Measurements from ENCODE around the gene IGFL1. TPM values are rescaled to one million over a fixed set of nuclear protein-coding genes. Genes with fewer than 3 reads are reported as not detected.
A peak's percentile ranks its signal among the peaks of the same experiment; 100 is the strongest.

Gene IGFL1
- total and polyA plus RNA-seq, 2 of the 8 experiments (the other 6 are each of a cell fraction or from before 2014, with no cell fraction given) = not detected

GRCh38 chr19:46218160-46218559 lies 11.4 kb upstream of the IGFL1 start:
- Histone ChIP-seq H3K18ac (ENCODE audit: extremely low read depth, low read length) (no peak overlapping the region), H3K27ac (ENCODE audit: low read depth, low read length) (no peak overlapping the region), H3K4ac (replicated peaks; ENCODE audit: insufficient read length, low read depth, low read length) (no peak overlapping the region), H2BK15ac (ENCODE audit: low read length) (no peak overlapping the region), H3K14ac (ENCODE audit: insufficient read length) (no peak overlapping the region), H3K23me2 (ENCODE audit: low read depth, low read length) (no peaks in the 10 kb centered on the region), H4K20me1 (replicated peaks in 1 of 2; ENCODE audit: control insufficient read depth in 1 of 2, insufficient read depth in 2 of 2, low read length in 2 of 2) (peaks cover 0 to 3% of the 10 kb centered on the region in 2 experiments), H3K9me3 (ENCODE audit: insufficient read depth in 2 of 2, low read depth in 1 of 2, low read length in 1 of 2) (no peaks in the 10 kb centered on the region), H3K9ac (replicated peaks in 1 of 4; ENCODE audit: extremely low read depth in 1 of 4, low read depth in 3 of 4, low read length in 3 of 4) (no peak overlapping the region), H3K23ac (ENCODE audit: insufficient read length) (no peak overlapping the region), H2BK5ac (ENCODE audit: low read depth, low read length) (no peak overlapping the region), H3K79me2 (ENCODE audit: control insufficient read depth in 1 of 2, insufficient read depth in 2 of 2, low read length in 2 of 2) (no peaks in the 10 kb centered on the region), H3K4me1 (replicated peaks in 1 of 4; ENCODE audit: control insufficient read depth in 3 of 4, insufficient read depth in 4 of 4, low read length in 3 of 4) (no peaks in the 10 kb centered on the region), H4K5ac (ENCODE audit: insufficient read length, low read depth, low read length) (no peak overlapping the region), H3K27me3 (replicated peaks in 1 of 4; ENCODE audit: control insufficient read depth in 3 of 4, extremely low read depth in 1 of 4, insufficient read depth in 3 of 4, low read length in 3 of 4) (no peaks in the 10 kb centered on the region), H2AK5ac (ENCODE audit: low read depth, low read length) (no peak overlapping the region), H4K91ac (replicated peaks; ENCODE audit: insufficient read length, low read length) (no peak overlapping the region), H2BK20ac (ENCODE audit: low read length) (no peak overlapping the region), H2BK12ac (ENCODE audit: low read depth, low read length) (no peak overlapping the region), H2BK120ac (replicated peaks; ENCODE audit: low read depth, low read length) (no peak overlapping the region), H3K56ac (replicated peaks; ENCODE audit: insufficient read length, low read depth, low read length) (no peak overlapping the region), H3K4me3 (ENCODE audit: extremely low read depth in 1 of 4, insufficient read depth in 2 of 4, low read depth in 3 of 4, low read length in 4 of 4) (no peak overlapping the region), H2AFZ (ENCODE audit: low read length) (no peak overlapping the region), H3K79me1 (ENCODE audit: low read depth, low read length) (no peaks in the 10 kb centered on the region), H3K36me3 (ENCODE audit: control insufficient read depth in 2 of 4, insufficient read depth in 4 of 4, low read length in 3 of 4) (no peaks in the 10 kb centered on the region), H3K4me2 (ENCODE audit: insufficient read depth in 1 of 2, low read depth in 2 of 2, low read length in 2 of 2) (no peak overlapping the region), H4K8ac (ENCODE audit: extremely low read depth, insufficient read depth, low read length) (no peak overlapping the region)
- ChIA-PET CTCF (ENCODE audit: partially characterized antibody) (interaction anchor here (0.7 to 1.4 kb wide), 4 partner anchors 29 to 140 kb away, joined by 3 to 7 read pairs (median 4); no protein-coding TSS in a partner anchor), POLR2A (ENCODE audit: partially characterized antibody) (no interaction called here)
- peak; percentile 76 for FAIRE-seq
- peak; percentile 38 to 89 for DNase-seq (ENCODE audit: low read depth in 1 of 2, low spot score in 2 of 2)
- TF ChIP-seq RAD21 (IDR thresholded peaks at IDR 0.05 in 1 of 2, conservative IDR thresholded peaks at IDR 0.05 in 1 of 2; ENCODE audit: low read depth in 2 of 2, low read length in 2 of 2) (no peak), SIN3A (conservative IDR thresholded peaks at IDR 0.05 in 1 of 2, IDR thresholded peaks at IDR 0.05 in 1 of 2; ENCODE audit: low read depth in 1 of 2, low read length in 2 of 2) (peak; percentile 96 to 97; a peak in 3 of 4 replicates), USF2 (IDR thresholded peaks at IDR 0.05; ENCODE audit: low read length) (no peak), MAX (IDR thresholded peaks at IDR 0.05) (peak; percentile 91), HDAC2 (IDR thresholded peaks at IDR 0.05; ENCODE audit: borderline replicate concordance in 1 of 2, low read depth in 2 of 2, low read length in 2 of 2) (0 out of 4 replicates have a peak, but pooled peaks of 1 of the 2 experiments have one; percentile 50), POU5F1 (IDR thresholded peaks at IDR 0.05; ENCODE audit: low read depth, low read length) (no peak)
- 28% methylated on average over 6 of the region's 6 CpGs; no CpG with 5 or more reads in 1 of the 2 experiments for WGBS, 2 experiments (ENCODE audit: extremely low coverage in 1 of 2, insufficient coverage in 1 of 2, insufficient read length in 1 of 2, insufficient replicate concordance in 2 of 2, low coverage in 1 of 2, low lambda C conversion rate in 2 of 2, missing lambda C conversion rate in 1 of 2)

All from H1 (cell line).